NCI-H1092 (cell line): ENCODE results near the gene NDUFV2.
"Not testable (repeated sequence)": the region's sequence is repeated elsewhere in the genome, so short reads cannot be mapped to it uniquely, and the experiment has no call there.

ENCODE experiments used
- DNase-seq: peaks from one replicate; lab custom pipeline; 2025; lab: John Stamatoyannopoulos, UW

NDUFV2 gene

DNA sequence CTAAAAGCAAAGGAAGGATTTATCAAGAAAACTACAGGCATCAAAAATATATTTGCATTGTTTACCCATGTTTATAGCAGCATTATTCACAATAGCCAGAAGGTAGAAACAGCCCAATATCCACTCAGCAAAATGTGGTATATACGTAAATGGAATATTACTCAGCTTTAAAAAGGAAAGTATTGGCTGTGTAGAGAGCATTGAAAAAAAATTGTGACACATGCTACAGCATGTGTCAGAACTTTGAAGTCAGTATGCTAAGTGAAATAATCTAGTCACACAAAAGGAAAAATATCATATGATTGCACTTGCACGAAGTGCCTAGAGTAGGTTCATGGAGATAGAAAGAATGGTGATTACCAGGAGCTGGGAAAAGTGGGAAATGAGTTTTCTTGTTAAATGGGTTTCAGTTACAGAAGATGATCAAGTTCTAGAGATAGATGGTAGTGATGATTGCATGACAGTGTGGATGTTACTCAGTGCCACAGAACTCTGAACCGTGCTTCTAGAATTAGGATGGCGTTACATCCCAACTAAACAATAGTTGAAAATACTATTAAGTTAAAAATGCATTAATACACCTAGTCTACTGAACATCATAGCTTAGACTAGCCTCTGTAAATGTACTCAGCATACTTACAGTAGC, 54.2 kb downstream of the NDUFV2 start:
- no peak for DNase-seq

DNA sequence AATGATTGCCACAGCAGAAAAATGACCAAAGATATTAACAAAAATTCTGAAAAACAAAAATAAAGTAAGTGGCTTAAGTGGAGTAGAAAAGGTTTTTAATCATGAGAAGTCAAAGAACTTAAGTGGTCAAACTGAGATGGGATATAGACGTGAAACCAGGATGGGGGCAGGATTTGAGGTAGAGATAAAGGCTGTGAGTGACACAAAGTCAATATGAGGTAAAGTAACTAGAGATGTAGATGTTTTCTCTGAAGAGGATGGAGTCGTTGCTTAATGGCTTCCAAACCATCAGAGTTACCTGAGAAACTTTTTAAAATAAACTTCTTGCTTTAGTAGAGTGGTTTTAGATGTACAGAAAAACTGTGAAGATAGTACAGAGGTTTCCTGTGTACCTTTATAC, 55.3 kb downstream of the NDUFV2 start:
- no peak for DNase-seq

DNA sequence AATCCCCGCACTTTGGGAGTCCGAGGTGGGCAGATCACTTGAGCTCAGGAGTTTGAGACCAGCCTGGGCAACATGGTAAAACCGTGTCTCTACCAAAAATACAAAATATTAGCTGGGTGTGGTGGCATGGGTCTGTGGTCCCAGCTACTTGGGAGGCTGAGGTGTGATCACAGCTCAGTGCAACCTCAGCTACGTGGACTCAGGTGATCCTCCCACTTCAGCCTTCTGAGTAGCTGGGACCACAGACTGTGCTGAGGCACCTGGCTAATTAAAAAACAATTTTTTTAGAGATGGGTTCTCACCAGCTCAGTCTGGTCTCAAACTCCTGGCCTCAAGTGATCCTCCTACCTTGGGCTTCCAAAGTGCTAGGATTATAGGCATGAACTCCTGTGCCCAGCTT, 57.5 kb downstream of the NDUFV2 start:
- DNase-seq = no peak

DNA sequence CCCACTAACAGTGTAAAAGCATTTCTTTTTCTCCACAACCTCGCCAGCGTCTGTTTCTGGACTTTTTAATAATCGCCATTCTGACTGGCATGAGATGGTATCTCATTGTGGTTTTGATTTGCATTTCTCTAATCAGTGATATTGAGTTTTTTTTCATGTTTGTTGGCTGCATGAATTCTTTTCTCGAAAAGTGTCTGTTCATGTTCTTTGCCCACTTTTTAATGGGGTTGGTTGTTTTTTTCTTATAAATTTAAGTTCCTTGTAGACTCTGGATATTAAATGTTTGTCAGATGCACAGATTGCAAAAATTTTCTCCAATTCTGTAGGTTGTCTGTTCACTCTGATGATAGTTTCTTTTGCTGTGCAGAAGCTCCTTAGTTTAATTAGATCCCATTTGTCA, 60.2 kb downstream of the NDUFV2 start:
- DNase-seq = not testable (repeated sequence)

GRCh38 chr18:9164149-9164548, 61.6 kb downstream of the NDUFV2 start:
- DNase-seq = not testable (repeated sequence)

GRCh38 chr18:9165883-9166282, 63.4 kb downstream of the NDUFV2 start:
- not testable (repeated sequence) for DNase-seq

DNA sequence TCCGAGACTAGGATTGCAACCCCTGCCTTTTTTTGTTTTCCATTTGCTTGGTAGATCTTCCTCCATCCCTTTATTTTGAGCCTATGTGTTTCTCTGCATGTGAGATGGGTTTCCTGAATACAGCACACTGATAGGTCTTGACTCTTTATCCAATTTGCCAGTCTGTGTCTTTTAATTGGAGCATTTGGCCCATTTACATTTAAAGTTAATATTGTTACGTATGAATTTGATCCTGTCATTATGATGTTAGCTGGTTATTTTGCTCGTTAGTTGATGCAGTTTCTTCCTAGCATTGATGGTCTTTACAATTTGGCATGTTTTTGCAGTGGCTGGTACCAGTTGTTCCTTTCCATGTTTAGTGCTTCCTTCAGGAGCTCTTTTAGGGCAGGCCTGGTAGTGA, 67.0 kb downstream of the NDUFV2 start:
- not testable (repeated sequence) for DNase-seq

DNA sequence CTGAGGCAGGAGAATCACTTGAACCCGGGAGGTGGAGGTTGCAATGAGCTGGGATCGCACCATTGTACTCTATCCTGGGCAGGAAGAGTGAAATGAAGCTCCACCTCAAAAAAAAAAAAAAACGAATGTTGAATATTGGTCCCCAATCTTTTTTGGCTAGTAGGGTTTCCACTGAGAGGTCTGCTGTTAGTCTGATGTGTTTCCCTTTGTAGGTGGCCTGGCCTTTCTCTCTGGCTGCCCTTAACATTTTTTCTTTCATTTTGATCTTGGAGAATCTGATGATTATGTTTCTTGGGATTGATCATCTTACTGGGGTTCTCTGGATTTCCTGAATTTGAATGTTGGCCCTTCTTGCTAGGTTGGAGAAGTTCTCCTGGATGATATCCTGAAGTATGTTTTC, 69.4 kb downstream of the NDUFV2 start:
- not testable (repeated sequence) for DNase-seq

DNA sequence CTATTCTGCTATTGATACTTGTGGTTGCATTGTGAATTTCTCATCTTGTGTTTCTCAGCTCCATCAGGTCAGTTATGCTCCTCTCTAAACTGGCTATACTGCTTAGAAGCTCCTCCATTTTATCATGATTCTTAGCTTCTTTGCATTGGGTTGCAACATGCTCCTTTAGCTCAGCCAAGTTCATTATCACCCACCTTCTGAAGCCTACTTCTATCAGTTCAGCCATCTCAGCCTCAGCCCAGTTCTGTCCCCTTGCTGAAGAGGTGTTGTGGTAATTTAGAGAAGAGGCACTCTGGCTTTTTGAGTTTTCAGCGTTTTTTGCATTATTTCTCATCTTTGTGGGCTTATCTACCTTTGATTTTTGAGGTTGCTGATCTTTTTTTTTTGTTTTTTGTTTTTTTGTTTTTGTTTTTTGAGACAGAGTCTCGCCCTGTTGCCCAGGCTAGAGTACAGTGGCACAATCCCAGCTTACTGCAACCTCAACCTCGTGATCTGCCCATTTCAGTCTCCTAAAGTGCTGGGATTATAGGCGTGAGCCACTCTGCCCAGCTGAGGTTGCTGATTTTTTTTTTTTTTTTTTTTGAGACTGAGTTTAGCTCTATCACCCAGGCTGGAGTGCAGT, 70.1 kb downstream of the NDUFV2 start:
- DNase-seq = no peak

- DNase-seq = no peak
These were observed 71.3 kb downstream of the NDUFV2 start for GRCh38 chr18:9173770-9174233.

DNA sequence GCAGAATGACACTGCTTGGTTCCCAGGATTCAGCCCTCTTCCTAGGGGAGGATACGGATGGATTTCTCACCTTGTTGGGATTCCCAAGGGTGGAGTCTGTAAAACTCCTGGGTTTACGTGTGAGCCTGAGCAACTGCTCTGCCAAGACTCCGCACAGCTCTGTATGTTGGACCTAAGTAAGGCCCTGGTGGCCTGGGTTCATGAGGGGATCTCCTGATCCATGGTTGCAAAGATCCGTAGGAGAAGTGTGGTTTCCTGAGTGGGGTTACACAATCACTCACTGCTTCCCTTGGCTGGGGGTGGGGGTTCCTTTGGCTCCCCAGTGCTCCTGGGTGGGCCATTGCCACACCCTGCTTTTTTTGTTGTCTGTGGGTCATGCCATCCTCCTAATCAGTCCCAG, 71.8 kb downstream of the NDUFV2 start:
- DNase-seq = no peak

DNA sequence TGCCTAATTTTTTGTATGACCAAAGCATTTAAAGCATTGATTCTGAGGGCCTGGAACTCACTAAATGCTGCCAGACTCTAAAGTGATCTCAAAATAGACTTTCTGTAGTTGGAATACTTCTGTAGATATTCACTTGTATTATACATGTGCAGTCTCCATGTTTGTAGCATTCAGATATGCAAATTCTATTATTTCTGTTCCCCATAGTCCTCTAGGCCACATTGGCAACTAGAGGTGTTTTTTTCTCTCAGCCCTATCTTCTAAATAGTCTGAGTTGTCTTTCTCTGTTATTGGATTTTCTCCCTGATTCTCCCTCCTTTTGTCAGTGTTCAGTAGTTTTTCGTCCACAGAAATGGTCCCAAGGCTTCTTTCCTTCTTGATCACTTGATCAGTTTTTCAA, 72.6 kb downstream of the NDUFV2 start:
- no peak for DNase-seq

GRCh38 chr18:9177031-9177430, 74.5 kb downstream of the NDUFV2 start:
- DNase-seq = no peak

GRCh38 chr18:9177466-9177865, 75.0 kb downstream of the NDUFV2 start:
- DNase-seq = no peak

DNA sequence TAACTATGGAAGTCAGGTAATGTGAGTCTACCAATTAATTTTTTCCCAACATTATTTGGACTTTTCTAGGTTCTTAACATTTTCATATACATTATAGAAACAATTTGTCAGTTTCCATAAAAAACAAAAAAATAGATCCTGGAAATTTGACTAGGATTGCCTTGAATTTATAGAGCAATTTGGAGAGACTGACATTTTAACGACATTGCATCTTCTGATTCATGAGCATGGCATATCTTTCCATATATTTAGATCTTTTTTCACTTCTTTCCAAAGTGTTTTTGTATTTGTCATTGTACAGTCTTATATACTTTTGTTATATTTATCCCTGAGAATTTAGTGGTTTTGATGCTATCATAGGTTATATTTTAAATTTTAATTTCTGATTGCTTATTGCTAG, 76.1 kb downstream of the NDUFV2 start:
- DNase-seq = no peak

DNA sequence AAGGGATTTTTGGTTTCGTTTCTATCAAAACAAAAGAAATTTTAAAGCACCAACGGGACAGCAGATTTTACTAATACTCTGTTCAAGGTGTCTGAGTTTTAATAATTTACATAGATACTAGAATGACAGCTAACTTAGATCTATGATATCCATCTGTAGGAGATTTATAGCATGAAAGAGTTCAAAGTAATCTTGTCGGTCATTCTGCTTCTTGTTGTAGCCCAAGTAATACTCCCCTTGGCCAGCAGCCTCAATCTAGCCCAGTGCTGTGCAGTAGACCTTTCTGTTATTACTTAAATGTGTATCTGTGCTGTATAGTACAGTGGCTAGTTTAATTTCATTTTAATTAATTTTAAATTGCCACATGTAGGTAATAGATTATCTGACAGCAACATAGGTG, 78.8 kb downstream of the NDUFV2 start:
- no peak for DNase-seq

- DNase-seq = no peak
These were observed 80.4 kb downstream of the NDUFV2 start for GRCh38 chr18:9182852-9183399.
